H1 (cell line): Measurements from ENCODE around the gene ARRB1. TPM values are rescaled to one million over a fixed set of nuclear protein-coding genes. Genes with fewer than 3 reads are reported as not detected.

Experiments used
- EP300 ChIP-seq, 2 experiments: IDR thresholded peaks; 1 replicate in 1 of 2; 2 replicates in 1 of 2; pipeline ENCODE4 v1.6.1; 2011 to 2012; ENCODE audit warnings: low read depth in 2 of 2, low read length in 2 of 2, mild to moderate bottlenecking in 2 of 2, borderline replicate concordance in 1 of 2, inconsistent platforms in 1 of 2, moderate library complexity in 1 of 2
- FOSL1 ChIP-seq: IDR thresholded peaks from 2 replicates; pipeline ENCODE4 v1.6.1; 2011; ENCODE audit warnings: mild to moderate bottlenecking, low read depth, low read length, moderate library complexity; ENCODE audit not compliant: insufficient read depth
- KDM5A ChIP-seq: fragments of 200-600 bp; IDR thresholded peaks from 2 replicates; pipeline ENCODE4 v1.7.1; 2012; ENCODE audit warnings: mild to moderate bottlenecking, low read length, inconsistent platforms, mixed read lengths
- PHF8 ChIP-seq: fragments of 200-600 bp; sonication (generic); conservative IDR thresholded peaks from 2 replicates; pipeline ENCODE4 v1.7.1; 2012; ENCODE audit warnings: low read depth, mild to moderate bottlenecking, inconsistent platforms, low read length, moderate library complexity
- RAD21 ChIP-seq, 2 experiments: IDR thresholded peaks in 1 of 2; conservative IDR thresholded peaks in 1 of 2; 2 replicates each; pipeline ENCODE4 v1.6.1; 2011; ENCODE audit warnings: low read depth in 2 of 2, low read length in 2 of 2, improper control_type of control experiment in 1 of 2, inconsistent platforms in 1 of 2, mild to moderate bottlenecking in 1 of 2, moderate library complexity in 1 of 2
- RFX5 ChIP-seq: IDR thresholded peaks from 2 replicates; pipeline ENCODE4 v1.6.1; 2011; ENCODE audit warnings: low read depth, low read length, improper control_type of control experiment, borderline replicate concordance
- SP4 ChIP-seq: IDR thresholded peaks from 2 replicates; pipeline ENCODE4 v1.6.1; 2012; ENCODE audit warnings: low read length, inconsistent platforms
- TAF1 ChIP-seq: IDR thresholded peaks from 2 replicates; pipeline ENCODE4 v1.6.1; 2011; ENCODE audit warnings: mild to moderate bottlenecking, low read depth, low read length
- polyA plus RNA-seq, 7 experiments: library from polyadenylated mRNA; depleted of rRNA in 3 of 7; stranded (reverse) in 5 of 7; unstranded in 2 of 7; fragments of >200 nt in 5 of 7; fragments of 200-250 nt in 2 of 7; gene quantifications; 1 replicate in 5 of 7; 2 replicates in 1 of 7; 4 replicates in 1 of 7; pipeline versions ENCODE4 v1.2.1 to v1.2.3, GENCODE V29; 2011 to 2013; ENCODE audit warnings: missing spikeins in 2 of 7, mixed read lengths in 2 of 7
- total RNA-seq: library from RNA; stranded (reverse); fragmentation: NEBNext Ultra II Directional; extraction: Animal tissue kit (Norgen Biotek cat#: 25700); gene quantifications from 2 replicates; pipeline ENCODE4 v1.2.1, GENCODE V29; 2021
- TF ChIP-seq, protein P1 (sequence below): fragments of 300-600 bp; sonication (generic); IDR thresholded peaks from 2 replicates; pipeline ENCODE4 v1.7.1; 2012; ENCODE audit warnings: low read length, moderate library complexity, mild to moderate bottlenecking, inconsistent platforms; ENCODE audit not compliant: insufficient replicate concordance

ARRB1 gene
- total and polyA plus RNA-seq, 2 of the 8 experiments (the other 6 are each of a cell fraction or from before 2014, with no cell fraction given) = 9.4 to 31.8 TPM

DNA sequence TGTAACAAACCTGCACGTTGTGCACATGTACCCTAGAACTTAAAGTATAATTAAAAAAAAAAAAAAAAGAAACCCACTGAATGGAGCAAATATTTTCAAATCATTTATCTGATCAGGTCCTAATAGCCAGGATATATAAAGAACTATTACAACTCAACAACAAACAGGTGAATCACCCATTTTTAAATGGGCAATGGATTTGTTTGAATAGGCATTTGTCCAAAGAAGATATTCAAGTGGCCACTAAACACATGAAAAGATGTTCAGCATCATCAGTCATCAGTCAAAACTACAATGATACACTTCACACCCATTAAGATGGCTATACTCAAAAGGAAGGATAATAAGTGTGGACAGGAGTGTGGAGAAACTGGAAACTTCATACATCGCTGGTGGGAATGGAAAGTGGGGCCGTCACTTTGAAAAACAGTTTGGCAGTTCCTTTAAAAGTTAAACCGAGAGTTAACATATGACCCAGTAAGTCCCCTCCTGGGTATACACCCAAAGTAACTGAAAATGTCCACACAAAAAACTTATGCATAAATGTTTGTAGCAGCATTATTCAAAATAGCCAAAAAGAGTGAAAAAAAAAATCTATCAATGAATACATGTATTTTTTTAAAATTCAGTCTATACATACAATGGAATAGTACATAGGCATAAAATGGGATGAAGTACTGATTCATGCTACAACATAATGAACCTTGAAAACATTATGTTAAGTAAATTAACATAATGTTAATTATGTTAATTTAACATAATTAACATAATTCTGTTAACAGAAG lies 53.1 kb downstream of the ARRB1 start (continued):
- TF ChIP-seq, protein P1, sequence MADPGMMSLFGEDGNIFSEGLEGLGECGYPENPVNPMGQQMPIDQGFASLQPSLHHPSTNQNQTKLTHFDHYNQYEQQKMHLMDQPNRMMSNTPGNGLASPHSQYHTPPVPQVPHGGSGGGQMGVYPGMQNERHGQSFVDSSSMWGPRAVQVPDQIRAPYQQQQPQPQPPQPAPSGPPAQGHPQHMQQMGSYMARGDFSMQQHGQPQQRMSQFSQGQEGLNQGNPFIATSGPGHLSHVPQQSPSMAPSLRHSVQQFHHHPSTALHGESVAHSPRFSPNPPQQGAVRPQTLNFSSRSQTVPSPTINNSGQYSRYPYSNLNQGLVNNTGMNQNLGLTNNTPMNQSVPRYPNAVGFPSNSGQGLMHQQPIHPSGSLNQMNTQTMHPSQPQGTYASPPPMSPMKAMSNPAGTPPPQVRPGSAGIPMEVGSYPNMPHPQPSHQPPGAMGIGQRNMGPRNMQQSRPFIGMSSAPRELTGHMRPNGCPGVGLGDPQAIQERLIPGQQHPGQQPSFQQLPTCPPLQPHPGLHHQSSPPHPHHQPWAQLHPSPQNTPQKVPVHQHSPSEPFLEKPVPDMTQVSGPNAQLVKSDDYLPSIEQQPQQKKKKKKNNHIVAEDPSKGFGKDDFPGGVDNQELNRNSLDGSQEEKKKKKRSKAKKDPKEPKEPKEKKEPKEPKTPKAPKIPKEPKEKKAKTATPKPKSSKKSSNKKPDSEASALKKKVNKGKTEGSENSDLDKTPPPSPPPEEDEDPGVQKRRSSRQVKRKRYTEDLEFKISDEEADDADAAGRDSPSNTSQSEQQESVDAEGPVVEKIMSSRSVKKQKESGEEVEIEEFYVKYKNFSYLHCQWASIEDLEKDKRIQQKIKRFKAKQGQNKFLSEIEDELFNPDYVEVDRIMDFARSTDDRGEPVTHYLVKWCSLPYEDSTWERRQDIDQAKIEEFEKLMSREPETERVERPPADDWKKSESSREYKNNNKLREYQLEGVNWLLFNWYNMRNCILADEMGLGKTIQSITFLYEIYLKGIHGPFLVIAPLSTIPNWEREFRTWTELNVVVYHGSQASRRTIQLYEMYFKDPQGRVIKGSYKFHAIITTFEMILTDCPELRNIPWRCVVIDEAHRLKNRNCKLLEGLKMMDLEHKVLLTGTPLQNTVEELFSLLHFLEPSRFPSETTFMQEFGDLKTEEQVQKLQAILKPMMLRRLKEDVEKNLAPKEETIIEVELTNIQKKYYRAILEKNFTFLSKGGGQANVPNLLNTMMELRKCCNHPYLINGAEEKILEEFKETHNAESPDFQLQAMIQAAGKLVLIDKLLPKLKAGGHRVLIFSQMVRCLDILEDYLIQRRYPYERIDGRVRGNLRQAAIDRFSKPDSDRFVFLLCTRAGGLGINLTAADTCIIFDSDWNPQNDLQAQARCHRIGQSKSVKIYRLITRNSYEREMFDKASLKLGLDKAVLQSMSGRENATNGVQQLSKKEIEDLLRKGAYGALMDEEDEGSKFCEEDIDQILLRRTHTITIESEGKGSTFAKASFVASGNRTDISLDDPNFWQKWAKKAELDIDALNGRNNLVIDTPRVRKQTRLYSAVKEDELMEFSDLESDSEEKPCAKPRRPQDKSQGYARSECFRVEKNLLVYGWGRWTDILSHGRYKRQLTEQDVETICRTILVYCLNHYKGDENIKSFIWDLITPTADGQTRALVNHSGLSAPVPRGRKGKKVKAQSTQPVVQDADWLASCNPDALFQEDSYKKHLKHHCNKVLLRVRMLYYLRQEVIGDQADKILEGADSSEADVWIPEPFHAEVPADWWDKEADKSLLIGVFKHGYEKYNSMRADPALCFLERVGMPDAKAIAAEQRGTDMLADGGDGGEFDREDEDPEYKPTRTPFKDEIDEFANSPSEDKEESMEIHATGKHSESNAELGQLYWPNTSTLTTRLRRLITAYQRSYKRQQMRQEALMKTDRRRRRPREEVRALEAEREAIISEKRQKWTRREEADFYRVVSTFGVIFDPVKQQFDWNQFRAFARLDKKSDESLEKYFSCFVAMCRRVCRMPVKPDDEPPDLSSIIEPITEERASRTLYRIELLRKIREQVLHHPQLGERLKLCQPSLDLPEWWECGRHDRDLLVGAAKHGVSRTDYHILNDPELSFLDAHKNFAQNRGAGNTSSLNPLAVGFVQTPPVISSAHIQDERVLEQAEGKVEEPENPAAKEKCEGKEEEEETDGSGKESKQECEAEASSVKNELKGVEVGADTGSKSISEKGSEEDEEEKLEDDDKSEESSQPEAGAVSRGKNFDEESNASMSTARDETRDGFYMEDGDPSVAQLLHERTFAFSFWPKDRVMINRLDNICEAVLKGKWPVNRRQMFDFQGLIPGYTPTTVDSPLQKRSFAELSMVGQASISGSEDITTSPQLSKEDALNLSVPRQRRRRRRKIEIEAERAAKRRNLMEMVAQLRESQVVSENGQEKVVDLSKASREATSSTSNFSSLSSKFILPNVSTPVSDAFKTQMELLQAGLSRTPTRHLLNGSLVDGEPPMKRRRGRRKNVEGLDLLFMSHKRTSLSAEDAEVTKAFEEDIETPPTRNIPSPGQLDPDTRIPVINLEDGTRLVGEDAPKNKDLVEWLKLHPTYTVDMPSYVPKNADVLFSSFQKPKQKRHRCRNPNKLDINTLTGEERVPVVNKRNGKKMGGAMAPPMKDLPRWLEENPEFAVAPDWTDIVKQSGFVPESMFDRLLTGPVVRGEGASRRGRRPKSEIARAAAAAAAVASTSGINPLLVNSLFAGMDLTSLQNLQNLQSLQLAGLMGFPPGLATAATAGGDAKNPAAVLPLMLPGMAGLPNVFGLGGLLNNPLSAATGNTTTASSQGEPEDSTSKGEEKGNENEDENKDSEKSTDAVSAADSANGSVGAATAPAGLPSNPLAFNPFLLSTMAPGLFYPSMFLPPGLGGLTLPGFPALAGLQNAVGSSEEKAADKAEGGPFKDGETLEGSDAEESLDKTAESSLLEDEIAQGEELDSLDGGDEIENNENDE = no peak
- TF ChIP-seq SP4 (no peak), TAF1 (no peak), FOSL1 (no peak), KDM5A (no peak), RAD21 (IDR thresholded peaks at IDR 0.05 in 1 of 2, conservative IDR thresholded peaks at IDR 0.05 in 1 of 2; ENCODE audit: low read depth in 2 of 2, low read length in 2 of 2) (no peak), PHF8 (no peak), EP300 (IDR thresholded peaks at IDR 0.05; ENCODE audit: borderline replicate concordance in 1 of 2, low read depth in 2 of 2, low read length in 2 of 2) (no peak), RFX5 (no peak)
